ENCODE data around the gene SS18L1.

SS18L1 gene

GRCh38 chr20:62226707-62227590, 83.4 kb downstream of the SS18L1 start:
- DNase-seq (ENCODE audit: low read depth, low spot score) = no peak

- DNase-seq (ENCODE audit: low read depth, low spot score) = no peak
Observed at GRCh38 chr20:62227591-62227976, 84.0 kb downstream of the SS18L1 start.

GRCh38 chr20:62227977-62228958, 84.7 kb downstream of the SS18L1 start:
- no peak for DNase-seq (ENCODE audit: low read depth, low spot score)

- DNase-seq (ENCODE audit: low read depth, low spot score) = no peak
Observed at GRCh38 chr20:62228982-62229545, 85.5 kb downstream of the SS18L1 start.

DNA sequence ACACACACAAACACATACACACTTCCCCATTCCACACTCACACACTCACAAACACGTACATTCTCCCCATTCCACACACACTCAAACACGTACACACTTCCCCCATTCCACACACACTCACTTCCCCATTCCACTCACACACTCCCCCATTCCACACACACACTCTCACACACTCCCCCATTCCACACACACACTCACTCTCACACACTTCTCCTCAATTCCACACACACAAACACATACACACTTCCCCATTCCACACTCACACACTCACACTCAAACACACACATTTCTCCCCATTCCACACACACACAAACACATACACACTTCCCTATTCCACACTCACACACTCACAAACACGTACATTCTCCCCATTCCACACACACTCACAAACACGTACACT, 86.1 kb downstream of the SS18L1 start:
- DNase-seq (ENCODE audit: low read depth, low spot score) = no peak

- no peak for DNase-seq (ENCODE audit: low read depth, low spot score)
Observed at GRCh38 chr20:62230276-62230675, 86.7 kb downstream of the SS18L1 start.

DNA sequence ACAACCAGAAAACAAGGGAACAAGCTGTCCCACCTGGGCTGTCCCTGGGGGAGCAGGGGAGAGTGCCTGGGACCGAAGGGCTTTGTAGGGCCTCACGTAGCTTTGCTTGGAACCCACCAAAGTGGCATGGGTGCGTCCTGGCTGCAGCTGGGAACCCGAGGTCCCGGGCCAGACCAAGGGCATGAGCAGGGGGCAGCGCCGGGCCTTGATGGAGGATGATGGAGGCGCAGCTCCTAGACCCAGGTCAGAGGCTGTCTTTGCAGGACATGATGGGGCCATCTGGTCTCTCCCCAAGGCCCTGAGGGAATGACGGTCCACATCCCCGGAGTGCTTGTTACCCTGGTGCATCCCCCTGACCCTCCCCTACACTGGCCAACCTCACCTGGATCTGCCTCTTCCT, 87.1 kb downstream of the SS18L1 start:
- DNase-seq (ENCODE audit: low read depth, low spot score) = no peak

GRCh38 chr20:62231292-62231691, 87.7 kb downstream of the SS18L1 start:
- no peak for DNase-seq (ENCODE audit: low read depth, low spot score)

All from activated naive CD8-positive, alpha-beta T cell treated with anti-CD3 and anti-CD28 coated beads, Interleukin-2, amount 50 U/mL, for 16 hours (primary cell).